ENCODE data around the gene UTP4.
"Not testable (repeated sequence)": the region's sequence is repeated elsewhere in the genome, so short reads cannot be mapped to it uniquely, and the experiment has no call there.

Gene UTP4

GRCh38 chr16:69143116-69143515 lies 10.7 kb downstream of the UTP4 start:
- Histone ChIP-seq H2AFZ (ENCODE audit: low read length) (no peak overlapping the region), H3K79me1 (ENCODE audit: low read depth, low read length) (no peaks in the 10 kb centered on the region), H3K4me3 (ENCODE audit: low read length in 2 of 2) (peak overlapping the region in 1 of 2 donors; percentile 33), H2BK5ac (ENCODE audit: low read length) (no peak overlapping the region), H4K91ac (ENCODE audit: low read depth, low read length, poor library complexity) (no peak overlapping the region), H3K4ac (ENCODE audit: low read length) (no peak overlapping the region), H2BK15ac (ENCODE audit: low read length) (no peak overlapping the region), H3K18ac (ENCODE audit: low read length) (no peak overlapping the region), H3K9me3 (replicated peaks in 1 of 2; ENCODE audit: control insufficient read depth in 2 of 2, insufficient read depth in 1 of 2, low read depth in 1 of 2, low read length in 2 of 2) (no peaks in the 10 kb centered on the region), H3K4me1 (ENCODE audit: control insufficient read depth in 2 of 2, insufficient read depth in 1 of 2, low read depth in 1 of 2, low read length in 2 of 2) (no peaks in the 10 kb centered on the region), H3K27me3 (ENCODE audit: control insufficient read depth in 3 of 3, insufficient read depth in 3 of 3, low read depth in 1 of 3, low read length in 3 of 3) (no peaks in the 10 kb centered on the region), H2BK12ac (ENCODE audit: low read length) (no peak overlapping the region), H3K27ac (replicated peaks; ENCODE audit: low read length) (no peak overlapping the region), H3K14ac (ENCODE audit: low read length) (no peak overlapping the region), H4K8ac (ENCODE audit: low read depth, low read length) (no peak overlapping the region), H3K36me3 (replicated peaks in 1 of 2; ENCODE audit: control insufficient read depth in 2 of 2, insufficient read depth in 2 of 2, low read length in 2 of 2) (peaks cover 32 to 90% of the 10 kb centered on the region in 2 donors), H2BK120ac (ENCODE audit: low read depth, low read length) (no peak overlapping the region), H3K4me2 (ENCODE audit: insufficient read depth, low read length, poor library complexity, severe bottlenecking) (no peak overlapping the region), H2AK5ac (ENCODE audit: low read depth, low read length) (no peak overlapping the region), H3K23ac (ENCODE audit: low read depth, low read length, poor library complexity) (no peak overlapping the region), H3K9ac (ENCODE audit: low read depth, low read length, poor library complexity) (peak overlapping the region; percentile 73)
- no CpG with 5 or more reads among the region's 11 CpGs for WGBS, 2 donors (ENCODE audit: extremely low coverage in 2 of 2, insufficient read length in 2 of 2, insufficient replicate concordance in 1 of 2)
- DNase-seq (ENCODE audit: low spot score), result no peak

DNA sequence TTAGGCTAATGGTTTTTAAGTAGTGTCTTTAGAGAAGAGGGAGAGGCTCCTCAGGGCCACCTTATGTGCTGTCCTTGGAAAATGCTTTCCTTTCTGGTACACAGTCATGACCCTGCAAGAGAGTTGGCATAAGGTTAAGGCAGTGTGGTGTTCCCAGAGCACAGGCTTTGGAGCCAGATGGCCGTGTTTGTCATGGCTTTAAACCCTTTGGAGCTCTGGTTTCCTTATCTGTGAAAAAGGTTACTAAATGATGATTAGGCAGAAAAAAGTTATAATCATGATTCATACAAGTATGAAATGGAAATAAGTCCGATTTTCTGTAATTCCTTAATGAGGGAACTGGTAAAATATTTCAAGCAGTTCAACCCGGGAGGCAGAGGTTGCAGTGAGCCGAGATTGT lies 13.2 kb downstream of the UTP4 start:
- no peak for DNase-seq (ENCODE audit: low spot score)
- no peak overlapping the region for H2AFZ ChIP-seq (ENCODE audit: low read length)
- no peaks in the 10 kb centered on the region for H3K27me3 ChIP-seq (ENCODE audit: control insufficient read depth in 3 of 3, insufficient read depth in 3 of 3, low read depth in 1 of 3, low read length in 3 of 3)
- no peak overlapping the region for H3K14ac ChIP-seq (ENCODE audit: low read length)
- H3K23ac ChIP-seq (ENCODE audit: low read depth, low read length, poor library complexity), result no peak overlapping the region
- H3K79me1 ChIP-seq (ENCODE audit: low read depth, low read length), result no peaks in the 10 kb centered on the region
- H3K36me3 ChIP-seq (replicated peaks in 1 of 2; ENCODE audit: control insufficient read depth in 2 of 2, insufficient read depth in 2 of 2, low read length in 2 of 2), result peaks cover 26 to 89% of the 10 kb centered on the region in 2 donors
- H3K4me1 ChIP-seq (ENCODE audit: control insufficient read depth in 2 of 2, insufficient read depth in 1 of 2, low read depth in 1 of 2, low read length in 2 of 2), result no peaks in the 10 kb centered on the region
- H4K8ac ChIP-seq (ENCODE audit: low read depth, low read length), result no peak overlapping the region
- no CpG with 5 or more reads among the region's 4 CpGs for WGBS, 2 donors (ENCODE audit: extremely low coverage in 2 of 2, insufficient read length in 2 of 2, insufficient replicate concordance in 1 of 2)
- H4K91ac ChIP-seq (ENCODE audit: low read depth, low read length, poor library complexity), result no peak overlapping the region
- H3K9ac ChIP-seq (ENCODE audit: low read depth, low read length, poor library complexity), result no peak overlapping the region
- no peak overlapping the region for H3K4me3 ChIP-seq (ENCODE audit: low read length in 2 of 2)
- H2BK5ac ChIP-seq (ENCODE audit: low read length), result no peak overlapping the region
- H3K4me2 ChIP-seq (ENCODE audit: insufficient read depth, low read length, poor library complexity, severe bottlenecking), result no peak overlapping the region
- no peak overlapping the region for H2BK12ac ChIP-seq (ENCODE audit: low read length)
- H2BK120ac ChIP-seq (ENCODE audit: low read depth, low read length), result no peak overlapping the region
- no peak overlapping the region for H3K4ac ChIP-seq (ENCODE audit: low read length)
- no peaks in the 10 kb centered on the region for H3K9me3 ChIP-seq (replicated peaks in 1 of 2; ENCODE audit: control insufficient read depth in 2 of 2, insufficient read depth in 1 of 2, low read depth in 1 of 2, low read length in 2 of 2)
- no peak overlapping the region for H3K18ac ChIP-seq (ENCODE audit: low read length)
- H2BK15ac ChIP-seq (ENCODE audit: low read length), result no peak overlapping the region
- H2AK5ac ChIP-seq (ENCODE audit: low read depth, low read length), result no peak overlapping the region
- no peak overlapping the region for H3K27ac ChIP-seq (replicated peaks; ENCODE audit: low read length)

DNA sequence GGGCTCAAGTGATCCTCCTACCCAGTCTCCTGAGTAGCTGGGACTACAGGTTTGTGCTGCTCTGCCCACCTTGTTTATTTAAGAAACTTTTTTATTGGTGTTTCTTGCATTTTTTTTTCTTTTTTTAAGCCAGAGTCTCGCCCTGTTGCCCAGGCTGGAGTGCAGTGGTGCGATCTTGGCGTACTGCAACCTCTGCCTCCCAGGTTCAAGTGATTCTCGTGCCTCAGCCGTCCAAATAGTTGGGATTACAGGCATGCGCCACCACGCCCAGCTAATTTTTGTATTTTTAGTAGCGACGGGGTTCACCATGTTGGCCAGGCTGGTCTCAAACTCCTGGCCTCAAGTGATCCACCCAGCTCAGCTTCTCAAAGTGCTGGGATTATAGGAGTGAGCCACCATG lies 17.2 kb downstream of the UTP4 start:
- peaks cover 17 to 87% of the 10 kb centered on the region in 2 donors for H3K36me3 ChIP-seq (replicated peaks in 1 of 2; ENCODE audit: control insufficient read depth in 2 of 2, insufficient read depth in 2 of 2, low read length in 2 of 2)
- not testable (repeated sequence) for H3K27me3 ChIP-seq (ENCODE audit: control insufficient read depth in 3 of 3, insufficient read depth in 3 of 3, low read depth in 1 of 3, low read length in 3 of 3); H2BK120ac ChIP-seq (ENCODE audit: low read depth, low read length); H3K4me1 ChIP-seq (ENCODE audit: control insufficient read depth in 2 of 2, insufficient read depth in 1 of 2, low read depth in 1 of 2, low read length in 2 of 2); H3K4me2 ChIP-seq (ENCODE audit: insufficient read depth, low read length, poor library complexity, severe bottlenecking); H3K27ac ChIP-seq (replicated peaks; ENCODE audit: low read length); H3K14ac ChIP-seq (ENCODE audit: low read length); H2BK12ac ChIP-seq (ENCODE audit: low read length); H4K91ac ChIP-seq (ENCODE audit: low read depth, low read length, poor library complexity); H2BK15ac ChIP-seq (ENCODE audit: low read length); H4K8ac ChIP-seq (ENCODE audit: low read depth, low read length); H3K4ac ChIP-seq (ENCODE audit: low read length); H3K9me3 ChIP-seq (replicated peaks in 1 of 2; ENCODE audit: control insufficient read depth in 2 of 2, insufficient read depth in 1 of 2, low read depth in 1 of 2, low read length in 2 of 2); H2AFZ ChIP-seq (ENCODE audit: low read length); H3K4me3 ChIP-seq (ENCODE audit: low read length in 2 of 2); H3K18ac ChIP-seq (ENCODE audit: low read length); H3K9ac ChIP-seq (ENCODE audit: low read depth, low read length, poor library complexity); H3K79me1 ChIP-seq (ENCODE audit: low read depth, low read length); DNase-seq (ENCODE audit: low spot score); H2BK5ac ChIP-seq (ENCODE audit: low read length); H3K23ac ChIP-seq (ENCODE audit: low read depth, low read length, poor library complexity); H2AK5ac ChIP-seq (ENCODE audit: low read depth, low read length)
- WGBS, 2 donors (ENCODE audit: extremely low coverage in 2 of 2, insufficient read length in 2 of 2, insufficient replicate concordance in 1 of 2), result no CpG with 5 or more reads among the region's 9 CpGs

GRCh38 chr16:69150146-69150865 lies 17.9 kb downstream of the UTP4 start:
- H3K4ac ChIP-seq (ENCODE audit: low read length), result no peak overlapping the region
- H3K4me1 ChIP-seq (ENCODE audit: control insufficient read depth in 2 of 2, insufficient read depth in 1 of 2, low read depth in 1 of 2, low read length in 2 of 2), result no peaks in the 10 kb centered on the region
- no peaks in the 10 kb centered on the region for H3K79me1 ChIP-seq (ENCODE audit: low read depth, low read length)
- no peak overlapping the region for H4K8ac ChIP-seq (ENCODE audit: low read depth, low read length)
- no peak overlapping the region for H2BK15ac ChIP-seq (ENCODE audit: low read length)
- H4K91ac ChIP-seq (ENCODE audit: low read depth, low read length, poor library complexity), result no peak overlapping the region
- no peak overlapping the region for H2BK12ac ChIP-seq (ENCODE audit: low read length)
- H3K9ac ChIP-seq (ENCODE audit: low read depth, low read length, poor library complexity), result no peak overlapping the region
- H3K18ac ChIP-seq (ENCODE audit: low read length), result no peak overlapping the region
- no peaks in the 10 kb centered on the region for H3K27me3 ChIP-seq (ENCODE audit: control insufficient read depth in 3 of 3, insufficient read depth in 3 of 3, low read depth in 1 of 3, low read length in 3 of 3)
- H3K27ac ChIP-seq (replicated peaks; ENCODE audit: low read length), result no peak overlapping the region
- no CpG with 5 or more reads among the region's 16 CpGs for WGBS, 2 donors (ENCODE audit: extremely low coverage in 2 of 2, insufficient read length in 2 of 2, insufficient replicate concordance in 1 of 2)
- no peak overlapping the region for H2BK5ac ChIP-seq (ENCODE audit: low read length)
- H3K9me3 ChIP-seq (replicated peaks in 1 of 2; ENCODE audit: control insufficient read depth in 2 of 2, insufficient read depth in 1 of 2, low read depth in 1 of 2, low read length in 2 of 2), result no peaks in the 10 kb centered on the region
- peaks cover 21 to 86% of the 10 kb centered on the region in 2 donors for H3K36me3 ChIP-seq (replicated peaks in 1 of 2; ENCODE audit: control insufficient read depth in 2 of 2, insufficient read depth in 2 of 2, low read length in 2 of 2)
- no peak overlapping the region for H3K4me3 ChIP-seq (ENCODE audit: low read length in 2 of 2)
- no peak overlapping the region for H3K4me2 ChIP-seq (ENCODE audit: insufficient read depth, low read length, poor library complexity, severe bottlenecking)
- no peak overlapping the region for H3K23ac ChIP-seq (ENCODE audit: low read depth, low read length, poor library complexity)
- H2BK120ac ChIP-seq (ENCODE audit: low read depth, low read length), result no peak overlapping the region
- H2AFZ ChIP-seq (ENCODE audit: low read length), result no peak overlapping the region
- H3K14ac ChIP-seq (ENCODE audit: low read length), result no peak overlapping the region
- DNase-seq (ENCODE audit: low spot score), result peak; percentile 67
- no peak overlapping the region for H2AK5ac ChIP-seq (ENCODE audit: low read depth, low read length)

Measured in neuronal stem cell (in vitro differentiated cells).